Measurements from ENCODE around the gene CFAP90. TPM values are rescaled to one million over a fixed set of nuclear protein-coding genes. Genes with fewer than 3 reads are reported as not detected.

The CFAP90 gene
- total and polyA plus RNA-seq, 2 donors from 2014 or later = 3.6 to 7.7 TPM

DNA sequence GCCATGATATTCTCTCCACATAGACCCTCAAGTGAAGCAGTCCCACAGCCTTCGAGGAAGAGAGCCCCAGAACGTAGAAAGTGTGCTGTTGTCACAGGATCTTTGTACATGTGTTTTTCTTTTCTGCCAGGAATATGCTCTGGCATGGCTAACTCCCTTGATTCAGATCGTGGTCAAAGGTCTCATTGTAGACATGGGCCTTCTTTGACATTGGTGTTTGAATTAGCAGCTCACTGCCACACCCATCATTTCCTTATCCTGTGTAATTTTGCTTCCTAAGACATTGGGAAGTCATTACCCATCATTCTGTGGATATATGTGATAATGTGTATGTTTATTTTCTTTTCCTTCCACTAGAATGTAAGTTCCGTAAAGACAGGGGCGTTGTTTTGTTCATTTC is 43.5 kb upstream of the CFAP90 start:
- H3K27ac ChIP-seq (ENCODE audit: low read depth in 2 of 2, low read length in 2 of 2) = no peak overlapping the region
- FAIRE-seq (no peak), DNase-seq (no peak)
- no peaks in the 10 kb centered on the region for H3K4me1 ChIP-seq (ENCODE audit: control insufficient read depth in 2 of 3, insufficient read depth in 2 of 3, low read depth in 1 of 3, low read length in 3 of 3)
- no peak for TF ChIP-seq CTCF (IDR thresholded peaks at IDR 0.05; ENCODE audit: borderline replicate concordance, extremely low read depth, insufficient read depth)
- no peak overlapping the region for H3K9ac ChIP-seq (ENCODE audit: low read length in 3 of 3)
- intact Hi-C loops (cut with DNase I) = no loop called here
- H3K27me3 ChIP-seq (ENCODE audit: control insufficient read depth, insufficient read depth, low read length) = no peaks in the 10 kb centered on the region
- peaks cover 8 to 68% (median 57%) of the 10 kb centered on the region in 3 donors for H3K36me3 ChIP-seq (ENCODE audit: control insufficient read depth in 2 of 3, insufficient read depth in 3 of 3, low read length in 3 of 3)
- H3K9me3 ChIP-seq (ENCODE audit: control insufficient read depth in 2 of 3, insufficient read depth in 1 of 3, low read length in 3 of 3) = no peaks in the 10 kb centered on the region
- H3K4me3 ChIP-seq (ENCODE audit: low read length in 3 of 3) = no peak overlapping the region

DNA sequence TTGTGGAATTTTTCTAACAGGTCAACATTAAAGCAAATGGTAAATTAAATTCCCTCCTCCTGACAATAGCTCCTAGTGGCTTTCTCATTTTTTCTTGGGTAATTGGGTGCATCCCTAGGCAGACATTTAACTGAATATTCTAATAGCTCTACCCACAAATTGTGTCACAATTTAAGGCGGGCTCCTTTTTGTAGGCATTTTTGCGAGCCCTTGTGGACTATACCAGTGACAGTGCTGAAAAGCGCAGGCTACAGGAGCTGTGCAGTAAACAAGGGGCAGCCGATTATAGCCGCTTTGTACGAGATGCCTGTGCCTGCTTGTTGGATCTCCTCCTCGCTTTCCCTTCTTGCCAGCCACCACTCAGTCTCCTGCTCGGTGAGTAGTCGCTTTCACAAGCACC is 38.0 kb upstream of the CFAP90 start:
- Histone ChIP-seq H3K36me3 (ENCODE audit: control insufficient read depth in 2 of 3, insufficient read depth in 3 of 3, low read length in 3 of 3) (peaks cover 7 to 30% (median 26%) of the 10 kb centered on the region in 3 donors), H3K9me3 (ENCODE audit: control insufficient read depth in 2 of 3, insufficient read depth in 1 of 3, low read length in 3 of 3) (no peaks in the 10 kb centered on the region), H3K9ac (ENCODE audit: low read length in 3 of 3) (no peak overlapping the region), H3K27me3 (ENCODE audit: control insufficient read depth, insufficient read depth, low read length) (no peaks in the 10 kb centered on the region), H3K27ac (ENCODE audit: low read depth in 2 of 2, low read length in 2 of 2) (no peak overlapping the region), H3K4me1 (ENCODE audit: control insufficient read depth in 2 of 3, insufficient read depth in 2 of 3, low read depth in 1 of 3, low read length in 3 of 3) (no peaks in the 10 kb centered on the region), H3K4me3 (ENCODE audit: low read length in 3 of 3) (no peak overlapping the region)
- FAIRE-seq (no peak), DNase-seq (no peak)
- intact Hi-C loops (cut with DNase I) = no loop called here
- TF ChIP-seq CTCF (IDR thresholded peaks at IDR 0.05; ENCODE audit: borderline replicate concordance, extremely low read depth, insufficient read depth) = no peak

DNA sequence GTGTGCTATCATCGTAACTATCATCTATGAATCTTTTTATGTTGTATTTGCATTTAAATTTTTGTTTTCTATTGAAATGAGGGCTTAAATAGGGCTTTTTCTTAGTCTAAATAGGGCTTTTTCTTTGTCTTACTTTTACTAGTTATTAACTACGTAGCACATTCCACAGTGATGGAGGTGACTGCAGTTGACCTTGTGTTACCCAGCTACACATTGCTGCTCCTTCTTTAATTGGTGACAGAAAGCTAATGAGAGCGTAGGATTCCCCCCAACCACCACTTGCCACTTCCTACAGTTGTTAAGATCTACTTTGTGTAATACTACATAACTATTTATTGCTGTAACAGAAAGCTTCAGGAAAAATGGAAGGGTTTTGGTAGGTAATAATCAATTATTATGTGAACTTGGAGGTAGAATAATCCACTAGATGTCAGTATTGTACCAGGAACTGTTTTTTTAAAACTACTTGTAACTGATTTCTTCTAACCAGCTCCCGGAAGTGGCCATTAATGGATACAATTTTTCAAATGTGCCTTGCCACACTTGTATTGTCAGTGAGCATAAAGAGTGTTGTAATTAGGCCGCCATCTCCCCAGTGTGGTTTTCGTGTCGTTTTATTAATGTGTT is 36.0 kb upstream of the CFAP90 start:
- Histone ChIP-seq H3K9ac (ENCODE audit: low read length in 3 of 3) (no peak overlapping the region), H3K9me3 (ENCODE audit: control insufficient read depth in 2 of 3, insufficient read depth in 1 of 3, low read length in 3 of 3) (no peaks in the 10 kb centered on the region), H3K4me3 (ENCODE audit: low read length in 3 of 3) (no peak overlapping the region), H3K4me1 (ENCODE audit: control insufficient read depth in 2 of 3, insufficient read depth in 2 of 3, low read depth in 1 of 3, low read length in 3 of 3) (no peaks in the 10 kb centered on the region), H3K27me3 (ENCODE audit: control insufficient read depth, insufficient read depth, low read length) (no peaks in the 10 kb centered on the region), H3K27ac (ENCODE audit: low read depth in 2 of 2, low read length in 2 of 2) (no peak overlapping the region), H3K36me3 (ENCODE audit: control insufficient read depth in 2 of 3, insufficient read depth in 3 of 3, low read length in 3 of 3) (peaks cover 6 to 30% (median 29%) of the 10 kb centered on the region in 3 donors)
- intact Hi-C loops (cut with DNase I) = no loop called here
- TF ChIP-seq CTCF (IDR thresholded peaks at IDR 0.05; ENCODE audit: borderline replicate concordance, extremely low read depth, insufficient read depth) = peak; percentile 24
- DNase-seq (peak in 2 of 5 donors; percentile 60 to 64), FAIRE-seq (peak; percentile 25)
